GM12878 (cell line): ENCODE results near the gene IQCH. TPM values are rescaled to one million over a fixed set of nuclear protein-coding genes. Genes with fewer than 3 reads are reported as not detected.
A peak's percentile ranks its signal among the peaks of the same experiment; 100 is the strongest.

Experiments used
- BCL11A ChIP-seq: IDR thresholded peaks from 2 replicates; pipeline ENCODE4 v1.6.1; 2011; ENCODE audit warnings: low read depth, low read length
- BHLHE40 ChIP-seq, 2 experiments: fragments of 450-650 bp in 1 of 2; IDR thresholded peaks; 2 replicates each; pipeline ENCODE4 v1.6.1; 2011 to 2017; ENCODE audit warnings: low read depth in 2 of 2, borderline replicate concordance in 1 of 2, improper control_type of control experiment in 1 of 2, low read length in 1 of 2, mild to moderate bottlenecking in 1 of 2
- CBX3 ChIP-seq: fragments of 200-600 bp; sonication (generic); IDR thresholded peaks from 2 replicates; pipeline ENCODE4 v1.6.1; 2016; ENCODE audit warnings: low read depth, borderline replicate concordance
- CHD1 ChIP-seq: IDR thresholded peaks from 2 replicates; pipeline ENCODE4 v1.6.1; 2012; ENCODE audit warnings: low read depth, low read length, improper control_type of control experiment
- KLF5 ChIP-seq: fragments of 450-650 bp; IDR thresholded peaks from 2 replicates; pipeline ENCODE4 v1.6.1; 2014; ENCODE audit warnings: mild to moderate bottlenecking; ENCODE audit not compliant: partially characterized antibody
- MTA3 ChIP-seq: IDR thresholded peaks from 2 replicates; pipeline ENCODE4 v1.6.1; 2012; ENCODE audit warnings: low read length, inconsistent platforms, borderline replicate concordance
- MYB ChIP-seq: fragments of 150-350 bp; IDR thresholded peaks from 2 replicates; pipeline ENCODE4 v1.6.1; 2014; ENCODE audit warnings: mild to moderate bottlenecking, low read depth, low read length, borderline replicate concordance
- MYC ChIP-seq: IDR thresholded peaks from 2 replicates; pipeline ENCODE4 v1.6.1; 2011; ENCODE audit warnings: mild to moderate bottlenecking, low read length, moderate library complexity, inconsistent platforms; ENCODE audit not compliant: insufficient read depth, insufficient replicate concordance, insufficient read length, severe bottlenecking
- POLR2A ChIP-seq: IDR thresholded peaks from 2 replicates; pipeline ENCODE4 v1.6.1; 2011; ENCODE audit warnings: low read depth, mild to moderate bottlenecking, low read length
- PRDM15 ChIP-seq: fragments of 450-650 bp; formaldehyde crosslinking; IDR thresholded peaks from 2 replicates; pipeline ENCODE4 v1.4.0; 2020; ENCODE audit warnings: mild to moderate bottlenecking, moderate library complexity
- RBBP5 ChIP-seq: fragments of 200-600 bp; sonication (generic); conservative IDR thresholded peaks from 2 replicates; pipeline ENCODE4 v1.6.1; 2016
- SMAD1 ChIP-seq: fragments of 450-650 bp; IDR thresholded peaks from 2 replicates; pipeline ENCODE4 v1.6.1; 2018; ENCODE audit warnings: mild to moderate bottlenecking, low read depth; ENCODE audit not compliant: partially characterized antibody
- TAF1 ChIP-seq: IDR thresholded peaks from 2 replicates; pipeline ENCODE4 v1.6.1; 2011; ENCODE audit warnings: mild to moderate bottlenecking, low read depth, low read length, borderline replicate concordance
- ZBED1 ChIP-seq: IDR thresholded peaks from 2 replicates; pipeline ENCODE4 v1.6.1; 2016; ENCODE audit warnings: borderline replicate concordance
- polyA plus RNA-seq, 11 experiments: library from polyadenylated mRNA; depleted of rRNA in 4 of 11; unstranded in 6 of 11; stranded (reverse) in 5 of 11; fragments of >200 nt; fragmentation: Nextera tagmentation in 4 of 11; fragmentation: Illumina TruSeq in 1 of 11; extraction: Ambion mirVana in 4 of 11; extraction: Trizol in 1 of 11; gene quantifications; 1 replicate in 1 of 11; 2 replicates in 10 of 11; pipeline versions ENCODE4 v1.2.1 to v1.2.3, GENCODE V29; 2011 to 2016; ENCODE audit warnings: inconsistent platforms in 2 of 11, missing spikeins in 2 of 11, low read depth in 1 of 11
- total RNA-seq, 4 experiments: library from RNA; depleted of rRNA in 3 of 4; stranded (reverse); fragments of >200 nt in 3 of 4; fragmentation: Illumina TruSeq in 1 of 4; extraction: Trizol in 1 of 4; gene quantifications; 2 replicates each; pipeline versions ENCODE4 v1.2.1 to v1.2.3, GENCODE V29; 2013 to 2021
- TF ChIP-seq, protein P1 (sequence below): fragments of 450-650 bp; IDR thresholded peaks from 2 replicates; pipeline ENCODE4 v1.6.1; 2017; ENCODE audit warnings: mild to moderate bottlenecking, moderate library complexity
- TF ChIP-seq, protein P2 (sequence below): fragments of 150-350 bp; IDR thresholded peaks from 2 replicates; pipeline ENCODE4 v1.6.1; 2014; ENCODE audit warnings: mild to moderate bottlenecking, low read depth, low read length

IQCH gene
- total and polyA plus RNA-seq, 10 of the 15 experiments (the other 5 are each of a cell fraction or from before 2014, with no cell fraction given): 0.29 to 1.3 (median 0.99) TPM

GRCh38 chr15:67254238-67255175, at the start of gene IQCH, which contains the start of gene AAGAB (continued):
- TF ChIP-seq PRDM15 (CRISPR knock-in tag) (no peak), RBBP5 (no peak), CBX3 (no peak), KLF5 (peak; percentile 99), MYC (no peak), MYB (0 out of 2 replicates have a peak, but pooled peaks have one; percentile 38), MTA3 (no peak), CHD1 (peak; percentile 100), TAF1 (peak; percentile 91), ZBED1 (no peak), POLR2A (peak; percentile 99), BHLHE40 (IDR thresholded peaks at IDR 0.05; ENCODE audit: borderline replicate concordance in 1 of 2, low read depth in 2 of 2, low read length in 1 of 2) (peak; percentile 99), SMAD1 (no peak), BCL11A (no peak)
- TF ChIP-seq, protein P1, sequence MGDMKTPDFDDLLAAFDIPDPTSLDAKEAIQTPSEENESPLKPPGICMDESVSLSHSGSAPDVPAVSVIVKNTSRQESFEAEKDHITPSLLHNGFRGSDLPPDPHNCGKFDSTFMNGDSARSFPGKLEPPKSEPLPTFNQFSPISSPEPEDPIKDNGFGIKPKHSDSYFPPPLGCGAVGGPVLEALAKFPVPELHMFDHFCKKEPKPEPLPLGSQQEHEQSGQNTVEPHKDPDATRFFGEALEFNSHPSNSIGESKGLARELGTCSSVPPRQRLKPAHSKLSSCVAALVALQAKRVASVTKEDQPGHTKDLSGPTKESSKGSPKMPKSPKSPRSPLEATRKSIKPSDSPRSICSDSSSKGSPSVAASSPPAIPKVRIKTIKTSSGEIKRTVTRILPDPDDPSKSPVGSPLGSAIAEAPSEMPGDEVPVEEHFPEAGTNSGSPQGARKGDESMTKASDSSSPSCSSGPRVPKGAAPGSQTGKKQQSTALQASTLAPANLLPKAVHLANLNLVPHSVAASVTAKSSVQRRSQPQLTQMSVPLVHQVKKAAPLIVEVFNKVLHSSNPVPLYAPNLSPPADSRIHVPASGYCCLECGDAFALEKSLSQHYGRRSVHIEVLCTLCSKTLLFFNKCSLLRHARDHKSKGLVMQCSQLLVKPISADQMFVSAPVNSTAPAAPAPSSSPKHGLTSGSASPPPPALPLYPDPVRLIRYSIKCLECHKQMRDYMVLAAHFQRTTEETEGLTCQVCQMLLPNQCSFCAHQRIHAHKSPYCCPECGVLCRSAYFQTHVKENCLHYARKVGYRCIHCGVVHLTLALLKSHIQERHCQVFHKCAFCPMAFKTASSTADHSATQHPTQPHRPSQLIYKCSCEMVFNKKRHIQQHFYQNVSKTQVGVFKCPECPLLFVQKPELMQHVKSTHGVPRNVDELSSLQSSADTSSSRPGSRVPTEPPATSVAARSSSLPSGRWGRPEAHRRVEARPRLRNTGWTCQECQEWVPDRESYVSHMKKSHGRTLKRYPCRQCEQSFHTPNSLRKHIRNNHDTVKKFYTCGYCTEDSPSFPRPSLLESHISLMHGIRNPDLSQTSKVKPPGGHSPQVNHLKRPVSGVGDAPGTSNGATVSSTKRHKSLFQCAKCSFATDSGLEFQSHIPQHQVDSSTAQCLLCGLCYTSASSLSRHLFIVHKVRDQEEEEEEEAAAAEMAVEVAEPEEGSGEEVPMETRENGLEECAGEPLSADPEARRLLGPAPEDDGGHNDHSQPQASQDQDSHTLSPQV: no peak
- TF ChIP-seq, protein P2, sequence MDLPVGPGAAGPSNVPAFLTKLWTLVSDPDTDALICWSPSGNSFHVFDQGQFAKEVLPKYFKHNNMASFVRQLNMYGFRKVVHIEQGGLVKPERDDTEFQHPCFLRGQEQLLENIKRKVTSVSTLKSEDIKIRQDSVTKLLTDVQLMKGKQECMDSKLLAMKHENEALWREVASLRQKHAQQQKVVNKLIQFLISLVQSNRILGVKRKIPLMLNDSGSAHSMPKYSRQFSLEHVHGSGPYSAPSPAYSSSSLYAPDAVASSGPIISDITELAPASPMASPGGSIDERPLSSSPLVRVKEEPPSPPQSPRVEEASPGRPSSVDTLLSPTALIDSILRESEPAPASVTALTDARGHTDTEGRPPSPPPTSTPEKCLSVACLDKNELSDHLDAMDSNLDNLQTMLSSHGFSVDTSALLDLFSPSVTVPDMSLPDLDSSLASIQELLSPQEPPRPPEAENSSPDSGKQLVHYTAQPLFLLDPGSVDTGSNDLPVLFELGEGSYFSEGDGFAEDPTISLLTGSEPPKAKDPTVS: 0 out of 2 replicates have a peak, but pooled peaks have one; percentile 38
